ENCODE measurements around the gene RSRP1. TPM values are rescaled to one million over a fixed set of nuclear protein-coding genes. Genes with fewer than 3 reads are reported as not detected.

The RSRP1 gene
- total RNA-seq, 2 donors from 2014 or later: 483 to 509 TPM

DNA sequence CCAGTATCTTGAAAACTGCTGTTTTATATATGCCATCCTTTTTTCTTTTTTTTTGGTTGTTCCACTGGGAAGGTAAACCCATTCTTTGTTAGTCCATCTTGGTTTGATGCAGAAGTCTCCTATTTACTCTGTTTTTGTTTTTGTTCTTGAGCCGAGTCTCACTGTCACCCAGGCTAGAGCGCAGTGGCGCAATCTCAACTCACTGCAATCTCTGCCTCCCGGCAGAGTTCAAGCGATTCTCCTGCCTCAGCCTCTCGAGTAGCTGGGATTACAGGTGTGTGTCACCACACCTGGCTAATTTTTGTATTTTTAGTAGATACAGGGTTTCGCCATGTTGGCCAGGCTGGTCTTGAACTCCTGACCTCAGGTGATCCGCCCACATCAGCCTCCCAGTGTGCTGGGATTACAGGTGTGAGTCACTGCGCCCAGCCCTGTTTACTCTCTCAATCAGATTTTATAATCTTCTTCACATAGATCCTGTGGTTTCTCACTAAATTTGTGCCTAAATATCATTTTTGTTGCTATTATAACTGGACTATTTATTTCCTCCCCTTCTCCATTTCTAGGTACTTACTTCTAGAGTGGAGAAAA lies 27.5 kb downstream of the RSRP1 start:
- peak overlapping the region; percentile 10 for H3K27ac Mint-ChIP-seq
- H3K27me3 Mint-ChIP-seq: no peaks in the 10 kb centered on the region
- H3K9me3 ChIP-seq (ENCODE audit: control insufficient read depth, low read length, poor library complexity, severe bottlenecking): no peaks in the 10 kb centered on the region
- peaks cover 12% of the 10 kb centered on the region for H3K4me1 Mint-ChIP-seq
- DNase-seq (no peak), ATAC-seq (no peak)
- H3K4me3 Mint-ChIP-seq: no peak overlapping the region
- peaks cover 6% of the 10 kb centered on the region for H3K36me3 Mint-ChIP-seq (ENCODE audit: low read depth)

- no peak for ATAC-seq
- H3K27ac Mint-ChIP-seq: peak overlapping the region; percentile 30
Observed at GRCh38 chr1:25217598-25218232, 29.5 kb downstream of the RSRP1 start.

GRCh38 chr1:25217015-25217414 lies 30.2 kb downstream of the RSRP1 start:
- DNase-seq (no peak), ATAC-seq (no peak)
- Mint-ChIP-seq H3K27ac (no peak overlapping the region), H3K27me3 (no peaks in the 10 kb centered on the region), H3K36me3 (ENCODE audit: low read depth) (peaks cover 2% of the 10 kb centered on the region), H3K4me3 (no peak overlapping the region), H3K4me1 (peaks cover 9% of the 10 kb centered on the region)
- no peaks in the 10 kb centered on the region for H3K9me3 ChIP-seq (ENCODE audit: control insufficient read depth, low read length, poor library complexity, severe bottlenecking)

More at GRCh38 chr1:25217598-25218232, 29.5 kb downstream of the RSRP1 start:
- H3K4me1 Mint-ChIP-seq: peaks cover 9% of the 10 kb centered on the region
- no peak overlapping the region for H3K4me3 Mint-ChIP-seq
- H3K9me3 ChIP-seq (ENCODE audit: control insufficient read depth, low read length, poor library complexity, severe bottlenecking): no peaks in the 10 kb centered on the region
- no peaks in the 10 kb centered on the region for H3K27me3 Mint-ChIP-seq
- DNase-seq: no peak
- peaks cover 2% of the 10 kb centered on the region for H3K36me3 Mint-ChIP-seq (ENCODE audit: low read depth)

GRCh38 chr1:25216123-25216522 lies 31.1 kb downstream of the RSRP1 start:
- no peak overlapping the region for H3K4me3 Mint-ChIP-seq
- peaks cover 2% of the 10 kb centered on the region for H3K36me3 Mint-ChIP-seq (ENCODE audit: low read depth)
- H3K4me1 Mint-ChIP-seq: peaks cover 9% of the 10 kb centered on the region
- H3K9me3 ChIP-seq (ENCODE audit: control insufficient read depth, low read length, poor library complexity, severe bottlenecking): no peaks in the 10 kb centered on the region
- no peak for ATAC-seq
- peaks cover 2% of the 10 kb centered on the region for H3K27me3 Mint-ChIP-seq
- H3K27ac Mint-ChIP-seq: no peak overlapping the region
- no peak for DNase-seq

- Mint-ChIP-seq H3K36me3 (ENCODE audit: low read depth) (no peaks in the 10 kb centered on the region), H3K4me3 (no peak overlapping the region), H3K27me3 (peaks cover 26% of the 10 kb centered on the region), H3K4me1 (peaks cover 7% of the 10 kb centered on the region), H3K27ac (peak overlapping the region; percentile 45)
- H3K9me3 ChIP-seq (ENCODE audit: control insufficient read depth, low read length, poor library complexity, severe bottlenecking): no peaks in the 10 kb centered on the region
- no peak for ATAC-seq
- no peak for DNase-seq
Observed at GRCh38 chr1:25212725-25213124, 34.5 kb downstream of the RSRP1 start.

- H3K27ac Mint-ChIP-seq: no peak overlapping the region
- no peak for ATAC-seq
- H3K27me3 Mint-ChIP-seq: peaks cover 36% of the 10 kb centered on the region
- no peak for DNase-seq
- no peaks in the 10 kb centered on the region for H3K9me3 ChIP-seq (ENCODE audit: control insufficient read depth, low read length, poor library complexity, severe bottlenecking)
- H3K4me1 Mint-ChIP-seq: peaks cover 2% of the 10 kb centered on the region
- H3K4me3 Mint-ChIP-seq: no peak overlapping the region
- H3K36me3 Mint-ChIP-seq (ENCODE audit: low read depth): no peaks in the 10 kb centered on the region
Observed at GRCh38 chr1:25210728-25211127, 36.5 kb downstream of the RSRP1 start.

- no peak for ATAC-seq
- peaks cover 36% of the 10 kb centered on the region for H3K27me3 Mint-ChIP-seq
Observed at GRCh38 chr1:25209516-25209915, 37.7 kb downstream of the RSRP1 start.

GRCh38 chr1:25208561-25209222 lies 38.6 kb downstream of the RSRP1 start:
- no peak overlapping the region for H3K4me3 Mint-ChIP-seq
- no peak for DNase-seq

More at GRCh38 chr1:25209516-25209915, 37.7 kb downstream of the RSRP1 start:
- no peak overlapping the region for H3K27ac Mint-ChIP-seq
- no peak for DNase-seq
- H3K4me1 Mint-ChIP-seq: peaks cover 2% of the 10 kb centered on the region
- H3K4me3 Mint-ChIP-seq: no peak overlapping the region
- no peaks in the 10 kb centered on the region for H3K36me3 Mint-ChIP-seq (ENCODE audit: low read depth)
- H3K9me3 ChIP-seq (ENCODE audit: control insufficient read depth, low read length, poor library complexity, severe bottlenecking): no peaks in the 10 kb centered on the region

GRCh38 chr1:25208092-25208491 lies 39.2 kb downstream of the RSRP1 start:
- Mint-ChIP-seq H3K27ac (no peak overlapping the region), H3K27me3 (peaks cover 36% of the 10 kb centered on the region), H3K4me1 (peaks cover 2% of the 10 kb centered on the region), H3K4me3 (no peak overlapping the region), H3K36me3 (ENCODE audit: low read depth) (no peaks in the 10 kb centered on the region)
- no peak for DNase-seq
- H3K9me3 ChIP-seq (ENCODE audit: control insufficient read depth, low read length, poor library complexity, severe bottlenecking): no peaks in the 10 kb centered on the region
- ATAC-seq: no peak

More at GRCh38 chr1:25208561-25209222, 38.6 kb downstream of the RSRP1 start:
- Mint-ChIP-seq H3K36me3 (ENCODE audit: low read depth) (no peaks in the 10 kb centered on the region), H3K4me1 (peaks cover 2% of the 10 kb centered on the region), H3K27me3 (peaks cover 36% of the 10 kb centered on the region), H3K27ac (no peak overlapping the region)
- ATAC-seq: no peak
- H3K9me3 ChIP-seq (ENCODE audit: control insufficient read depth, low read length, poor library complexity, severe bottlenecking): no peaks in the 10 kb centered on the region

- H3K27ac Mint-ChIP-seq: no peak overlapping the region
Observed at GRCh38 chr1:25206201-25206600, 41.1 kb downstream of the RSRP1 start.

DNA sequence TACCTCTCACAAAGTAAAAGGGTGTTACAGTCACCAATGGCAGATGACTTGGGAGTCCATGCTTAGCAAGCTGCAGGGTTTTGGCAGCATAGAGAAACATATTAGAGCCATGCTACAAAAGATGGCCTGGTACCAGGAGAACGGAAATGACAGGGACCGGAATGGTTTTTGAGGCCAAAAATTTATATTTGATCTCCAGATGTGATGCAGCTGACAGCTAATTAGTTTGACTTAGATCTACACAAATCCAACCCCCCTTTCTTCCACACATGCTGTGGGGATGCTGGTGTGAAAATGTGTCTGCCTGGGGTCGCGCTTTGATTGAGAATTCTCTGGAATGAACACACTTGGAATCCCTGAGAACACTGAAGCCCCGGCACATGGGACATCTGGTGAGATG lies 41.5 kb downstream of the RSRP1 start:
- Mint-ChIP-seq H3K27ac (no peak overlapping the region), H3K27me3 (peaks cover 38% of the 10 kb centered on the region), H3K4me3 (no peak overlapping the region), H3K36me3 (ENCODE audit: low read depth) (no peaks in the 10 kb centered on the region), H3K4me1 (peaks cover 7% of the 10 kb centered on the region)
- DNase-seq: no peak
- no peak for ATAC-seq
- no peaks in the 10 kb centered on the region for H3K9me3 ChIP-seq (ENCODE audit: control insufficient read depth, low read length, poor library complexity, severe bottlenecking)

More at GRCh38 chr1:25206201-25206600, 41.1 kb downstream of the RSRP1 start:
- Mint-ChIP-seq H3K4me3 (no peak overlapping the region), H3K4me1 (peaks cover 3% of the 10 kb centered on the region), H3K36me3 (ENCODE audit: low read depth) (no peaks in the 10 kb centered on the region), H3K27me3 (peaks cover 38% of the 10 kb centered on the region)
- ATAC-seq: no peak
- DNase-seq: no peak
- no peaks in the 10 kb centered on the region for H3K9me3 ChIP-seq (ENCODE audit: control insufficient read depth, low read length, poor library complexity, severe bottlenecking)

- Mint-ChIP-seq H3K27ac (no peak overlapping the region), H3K36me3 (ENCODE audit: low read depth) (no peaks in the 10 kb centered on the region), H3K4me1 (peaks cover 7% of the 10 kb centered on the region), H3K4me3 (no peak overlapping the region), H3K27me3 (peaks cover 32% of the 10 kb centered on the region)
- DNase-seq (no peak), ATAC-seq (peak; percentile 61)
- no peaks in the 10 kb centered on the region for H3K9me3 ChIP-seq (ENCODE audit: control insufficient read depth, low read length, poor library complexity, severe bottlenecking)
Observed at GRCh38 chr1:25204797-25205480, 42.3 kb downstream of the RSRP1 start.

DNA sequence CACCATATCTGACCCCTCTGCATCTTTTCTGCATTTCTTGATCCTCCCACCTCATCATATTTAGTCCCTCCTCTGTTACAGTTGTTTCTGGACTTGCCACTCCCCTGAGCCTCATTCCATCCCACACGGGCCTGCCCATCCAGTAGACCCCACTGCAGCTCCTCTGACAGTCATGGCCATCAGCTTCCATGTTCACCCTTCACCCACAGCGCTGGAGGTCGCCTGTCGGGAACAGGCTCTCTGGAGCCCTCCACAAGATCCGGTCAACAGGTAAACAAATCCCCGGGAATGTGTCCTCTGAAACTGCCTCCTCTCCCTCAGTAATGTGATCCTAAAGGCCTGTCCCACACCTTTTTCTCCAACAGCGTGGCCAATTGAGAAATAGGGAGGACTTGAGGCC lies 46.2 kb downstream of the RSRP1 start:
- no peak for ATAC-seq
- Mint-ChIP-seq H3K36me3 (ENCODE audit: low read depth) (no peaks in the 10 kb centered on the region), H3K27me3 (peaks cover 25% of the 10 kb centered on the region), H3K4me3 (no peak overlapping the region), H3K27ac (no peak overlapping the region), H3K4me1 (peaks cover 14% of the 10 kb centered on the region)
- DNase-seq: no peak
- no peaks in the 10 kb centered on the region for H3K9me3 ChIP-seq (ENCODE audit: control insufficient read depth, low read length, poor library complexity, severe bottlenecking)
